Omental fat pad (tissue), 4 donors: Measurements from ENCODE around the gene CHRDL1. TPM values are rescaled to one million over a fixed set of nuclear protein-coding genes. Genes with fewer than 3 reads are reported as not detected.
A peak's percentile ranks its signal among the peaks of the same experiment; 100 is the strongest.

Experiments
- ATAC-seq: fragments of 150-250 bp; one replicate; pipeline ENCODE4 v1.9.1; 2016; ENCODE audit warnings: mild to moderate bottlenecking, moderate library complexity; ENCODE audit not compliant: low FRiP score
- DNase-seq: peaks from one replicate; pipeline ENCODE4 v3.0.0-alpha.2; 2019; ENCODE audit warnings: low spot score
- total RNA-seq, 4 donors: library from RNA; depleted of rRNA; stranded (reverse); fragments of >200 nt; gene quantifications; one replicate each; pipeline ENCODE4 v1.1.0, GENCODE V29; 2016
- TF ChIP-seq, protein P1 (sequence below), 3 donors: fragments of 450-650 bp; IDR thresholded peaks; one replicate each; pipeline ENCODE4 v1.5.1; 2016 to 2017; ENCODE audit warnings: antibody characterized with exemption in 3 of 3, mild to moderate bottlenecking in 3 of 3, moderate library complexity in 2 of 3

Gene CHRDL1
- total RNA-seq, 4 donors from 2014 or later = 45.1 to 264 (median 207) TPM

GRCh38 chrX:110759785-110760184 is 35.8 kb downstream of the CHRDL1 start:
- TF ChIP-seq, protein P1, sequence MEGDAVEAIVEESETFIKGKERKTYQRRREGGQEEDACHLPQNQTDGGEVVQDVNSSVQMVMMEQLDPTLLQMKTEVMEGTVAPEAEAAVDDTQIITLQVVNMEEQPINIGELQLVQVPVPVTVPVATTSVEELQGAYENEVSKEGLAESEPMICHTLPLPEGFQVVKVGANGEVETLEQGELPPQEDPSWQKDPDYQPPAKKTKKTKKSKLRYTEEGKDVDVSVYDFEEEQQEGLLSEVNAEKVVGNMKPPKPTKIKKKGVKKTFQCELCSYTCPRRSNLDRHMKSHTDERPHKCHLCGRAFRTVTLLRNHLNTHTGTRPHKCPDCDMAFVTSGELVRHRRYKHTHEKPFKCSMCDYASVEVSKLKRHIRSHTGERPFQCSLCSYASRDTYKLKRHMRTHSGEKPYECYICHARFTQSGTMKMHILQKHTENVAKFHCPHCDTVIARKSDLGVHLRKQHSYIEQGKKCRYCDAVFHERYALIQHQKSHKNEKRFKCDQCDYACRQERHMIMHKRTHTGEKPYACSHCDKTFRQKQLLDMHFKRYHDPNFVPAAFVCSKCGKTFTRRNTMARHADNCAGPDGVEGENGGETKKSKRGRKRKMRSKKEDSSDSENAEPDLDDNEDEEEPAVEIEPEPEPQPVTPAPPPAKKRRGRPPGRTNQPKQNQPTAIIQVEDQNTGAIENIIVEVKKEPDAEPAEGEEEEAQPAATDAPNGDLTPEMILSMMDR (IDR thresholded peaks at IDR 0.05) = no peak
- ATAC-seq (peak; percentile 85), DNase-seq (no peak)

- ATAC-seq = no peak
- DNase-seq = no peak
- TF ChIP-seq, protein P1 (IDR thresholded peaks at IDR 0.05) = no peak
These were observed 36.7 kb downstream of the CHRDL1 start for GRCh38 chrX:110758781-110759422.

- ATAC-seq (no peak), DNase-seq (no peak)
- TF ChIP-seq, protein P1 (IDR thresholded peaks at IDR 0.05) = no peak
These were observed 40.0 kb downstream of the CHRDL1 start for GRCh38 chrX:110755611-110756010.

DNA sequence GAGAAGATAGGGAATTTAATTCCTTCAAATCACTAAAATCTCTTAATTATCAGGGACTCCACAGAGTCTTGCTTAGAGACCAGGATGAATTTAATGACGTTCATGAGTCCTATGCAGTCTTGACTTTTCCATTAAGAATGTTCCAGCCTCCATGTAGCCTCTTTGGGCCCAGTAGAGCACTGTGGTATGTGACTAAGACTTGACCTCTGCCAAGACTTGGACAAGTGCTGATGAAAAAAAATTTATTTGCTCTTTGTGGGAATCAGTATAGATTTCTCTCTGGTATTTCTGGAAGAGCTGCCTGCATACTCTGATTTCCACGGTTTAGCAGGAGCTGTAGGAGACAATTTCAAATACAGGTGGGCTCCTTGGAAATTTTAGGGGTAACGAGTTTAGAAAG is 40.6 kb downstream of the CHRDL1 start:
- TF ChIP-seq, protein P1 (IDR thresholded peaks at IDR 0.05) = no peak
- DNase-seq = no peak
- ATAC-seq = no peak

GRCh38 chrX:110750526-110751189 is 45.0 kb downstream of the CHRDL1 start:
- DNase-seq (no peak), ATAC-seq (peak; percentile 27)
- TF ChIP-seq, protein P1 (IDR thresholded peaks at IDR 0.05) = no peak

DNA sequence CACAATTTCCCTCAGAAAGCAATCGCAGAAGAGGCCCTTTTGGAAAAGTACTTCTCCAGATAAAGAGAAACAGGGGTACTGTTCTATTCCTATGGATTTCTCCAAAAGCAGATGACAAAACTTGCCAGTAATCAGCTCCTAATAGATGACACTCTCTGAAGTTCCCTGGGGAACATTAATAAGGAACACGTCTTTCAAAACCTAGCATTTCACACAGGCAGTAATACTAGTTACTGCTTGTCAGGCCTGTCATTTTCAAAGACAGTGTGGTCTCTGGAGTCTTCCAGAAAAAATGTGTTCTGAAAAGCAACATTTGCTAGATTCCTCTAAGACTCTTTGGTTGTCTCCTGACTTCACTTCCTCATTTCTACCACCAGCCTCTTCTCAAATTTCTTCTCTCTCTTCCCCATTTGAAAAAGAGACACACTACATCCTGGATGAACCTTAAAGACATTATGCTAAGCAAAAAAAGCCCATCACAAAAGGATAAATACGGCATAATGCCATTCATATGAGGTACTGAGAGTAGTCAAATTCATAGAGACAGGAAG is 47.3 kb downstream of the CHRDL1 start:
- ATAC-seq (no peak), DNase-seq (no peak)
- TF ChIP-seq, protein P1 (IDR thresholded peaks at IDR 0.05) = no peak
